ENCODE results near the gene OTUB1. TPM values are rescaled to one million over a fixed set of nuclear protein-coding genes. Genes with fewer than 3 reads are reported as not detected.

The OTUB1 gene
- total and polyA plus RNA-seq, 2 experiments from 2014 or later, result 48.3 to 123 TPM

DNA sequence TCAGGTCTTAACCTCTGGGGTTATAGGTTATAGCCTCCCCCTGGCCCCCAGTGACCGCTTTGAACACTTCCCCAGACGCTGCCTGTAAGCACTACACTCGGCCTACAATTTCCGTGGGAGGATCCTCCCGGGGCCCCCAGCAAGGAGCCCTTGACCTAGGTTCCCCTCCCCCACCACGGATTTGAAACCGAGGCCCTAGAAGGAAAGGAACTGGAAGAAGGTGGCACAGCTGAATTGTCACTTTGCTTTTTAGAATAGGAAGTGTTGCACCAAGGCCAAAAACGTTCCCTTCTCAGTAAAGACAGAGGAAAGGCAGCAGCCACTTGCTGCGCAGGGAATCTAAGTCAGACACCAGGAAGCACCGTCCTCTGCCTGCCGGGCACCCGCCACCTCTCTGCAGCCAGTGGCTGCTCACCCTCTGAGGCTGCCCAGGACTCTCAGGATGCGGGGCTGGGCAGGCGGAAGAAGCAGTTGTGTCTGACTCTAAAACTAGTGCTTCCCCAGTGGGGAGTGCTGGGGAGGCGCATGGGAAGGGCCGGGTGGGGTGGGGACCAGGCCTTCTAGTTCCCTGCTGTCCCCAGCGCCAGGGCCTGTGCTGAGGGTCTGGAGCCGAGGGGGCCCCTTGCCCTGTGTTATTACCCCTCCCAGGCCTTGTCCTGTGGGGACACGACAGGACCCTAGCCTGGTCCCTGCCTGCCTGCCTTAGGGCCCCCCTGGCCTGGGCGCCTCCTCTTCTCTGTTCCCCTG lies 41.6 kb downstream of the OTUB1 start:
- in situ Hi-C loops (cut with MboI), result no loop called here

DNA sequence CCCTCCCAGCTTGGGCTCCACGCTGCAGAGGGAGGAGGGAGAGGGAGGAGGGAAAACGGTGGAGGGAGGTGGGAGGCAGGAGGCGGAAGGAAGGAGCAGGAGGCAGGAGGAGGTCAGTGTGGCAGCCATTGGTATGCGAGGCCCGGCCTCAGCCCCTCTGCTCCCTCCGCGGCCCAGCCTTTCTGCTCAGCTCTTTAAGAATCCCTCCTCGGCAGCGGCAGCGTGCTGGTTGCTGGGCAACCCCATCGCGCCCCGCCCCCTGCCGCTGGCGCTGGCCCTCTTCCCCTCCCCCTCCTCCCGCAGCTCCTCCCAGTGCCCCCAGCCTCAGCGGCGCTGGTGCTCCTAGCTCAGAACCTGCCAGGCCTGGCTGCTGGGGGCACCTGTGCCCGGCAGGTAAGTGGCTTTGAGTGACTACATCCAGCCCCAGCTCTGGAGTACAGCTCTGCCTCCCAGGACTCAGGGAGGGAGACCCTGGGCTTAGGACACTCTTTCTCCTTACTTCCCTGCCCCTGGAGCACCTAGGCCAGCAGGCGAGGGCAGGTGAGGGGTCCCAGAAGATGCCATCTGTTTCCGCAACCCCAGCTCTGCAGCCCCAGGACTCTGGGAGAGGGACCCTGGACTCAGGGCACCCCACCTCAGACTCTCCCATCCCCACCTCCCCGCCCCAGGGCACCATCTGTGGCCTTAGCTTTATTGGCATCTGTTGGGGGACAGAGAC lies 42.3 kb downstream of the OTUB1 start:
- no peak overlapping the region for H3K4me3 ChIP-seq
- no peaks in the 10 kb centered on the region for H4K20me1 ChIP-seq (ENCODE audit: insufficient read depth)
- H3K27me3 ChIP-seq (replicated peaks; ENCODE audit: insufficient read depth), result no peaks in the 10 kb centered on the region; the same call in 1 of the 2 replicates
- H3K36me3 ChIP-seq (ENCODE audit: low read depth), result no peaks in the 10 kb centered on the region
- DNase-seq, result peak; percentile 17
- TF ChIP-seq EZH2 (IDR thresholded peaks at IDR 0.05; ENCODE audit: insufficient read depth, poor library complexity, severe bottlenecking), result no peak
- no peak for TF ChIP-seq EZH2phosphoT487 (IDR thresholded peaks at IDR 0.05; ENCODE audit: insufficient read depth, low read depth)
- H3F3A ChIP-seq (ENCODE audit: insufficient read depth), result no peaks in the 10 kb centered on the region
- in situ Hi-C loops (cut with MboI), result no loop called here
- H3K9me2 ChIP-seq (ENCODE audit: insufficient read depth), result no peaks in the 10 kb centered on the region
- no peak overlapping the region for H3K4me2 ChIP-seq (ENCODE audit: unreplicated experiment)
- H3K9ac ChIP-seq, result no peak overlapping the region
- no peak overlapping the region for H2AFZ ChIP-seq
- no peak overlapping the region for H3K27ac ChIP-seq
- 20 to 29% methylated on average over 10 to 20 of the region's 22 CpGs for WGBS, 2 experiments (ENCODE audit: low coverage in 1 of 2, low lambda C conversion rate in 2 of 2, missing lambda C conversion rate in 2 of 2)
- no peaks in the 10 kb centered on the region for H3K9me3 ChIP-seq (ENCODE audit: low read depth)
- H3K4me1 ChIP-seq (ENCODE audit: insufficient read depth), result no peaks in the 10 kb centered on the region
- no peaks in the 10 kb centered on the region for H3K79me2 ChIP-seq (ENCODE audit: insufficient read depth)

More for the DNA sequence above, 41.6 kb downstream of the OTUB1 start:
- Histone ChIP-seq H3K4me2 (ENCODE audit: unreplicated experiment) (no peak overlapping the region), H4K20me1 (ENCODE audit: insufficient read depth) (no peaks in the 10 kb centered on the region), H3K4me1 (ENCODE audit: insufficient read depth) (no peaks in the 10 kb centered on the region), H3K27me3 (replicated peaks; ENCODE audit: insufficient read depth) (no peaks in the 10 kb centered on the region; the same call in 1 of the 2 replicates), H3F3A (ENCODE audit: insufficient read depth) (no peaks in the 10 kb centered on the region), H3K9me3 (ENCODE audit: low read depth) (no peaks in the 10 kb centered on the region), H3K27ac (no peak overlapping the region), H3K36me3 (ENCODE audit: low read depth) (no peaks in the 10 kb centered on the region), H3K9ac (no peak overlapping the region), H3K9me2 (ENCODE audit: insufficient read depth) (no peaks in the 10 kb centered on the region), H2AFZ (no peak overlapping the region), H3K4me3 (no peak overlapping the region), H3K79me2 (ENCODE audit: insufficient read depth) (no peaks in the 10 kb centered on the region)
- DNase-seq, result no peak
- TF ChIP-seq EZH2 (IDR thresholded peaks at IDR 0.05; ENCODE audit: insufficient read depth, poor library complexity, severe bottlenecking) (no peak), EZH2phosphoT487 (IDR thresholded peaks at IDR 0.05; ENCODE audit: insufficient read depth, low read depth) (no peak)
- WGBS, 2 experiments (ENCODE audit: low coverage in 1 of 2, low lambda C conversion rate in 2 of 2, missing lambda C conversion rate in 2 of 2), result 62 to 65% methylated on average over 19 to 20 of the region's 20 CpGs

- no peaks in the 10 kb centered on the region for H3K36me3 ChIP-seq (ENCODE audit: low read depth)
- no peaks in the 10 kb centered on the region for H3K9me2 ChIP-seq (ENCODE audit: insufficient read depth)
- no peak overlapping the region for H3K4me2 ChIP-seq (ENCODE audit: unreplicated experiment)
- H3K27ac ChIP-seq, result no peak overlapping the region
- 31 to 61% methylated on average over 3 to 8 of the region's 8 CpGs for WGBS, 2 experiments (ENCODE audit: low coverage in 1 of 2, low lambda C conversion rate in 2 of 2, missing lambda C conversion rate in 2 of 2)
- no peak overlapping the region for H3K9ac ChIP-seq
- no peaks in the 10 kb centered on the region for H3K4me1 ChIP-seq (ENCODE audit: insufficient read depth)
- H3F3A ChIP-seq (ENCODE audit: insufficient read depth), result no peaks in the 10 kb centered on the region
- no peaks in the 10 kb centered on the region for H3K9me3 ChIP-seq (ENCODE audit: low read depth)
- peaks cover 11% of the 10 kb centered on the region for H3K27me3 ChIP-seq (replicated peaks; ENCODE audit: insufficient read depth)
- TF ChIP-seq EZH2 (IDR thresholded peaks at IDR 0.05; ENCODE audit: insufficient read depth, poor library complexity, severe bottlenecking), result no peak
- TF ChIP-seq EZH2phosphoT487 (IDR thresholded peaks at IDR 0.05; ENCODE audit: insufficient read depth, low read depth), result no peak
- no peaks in the 10 kb centered on the region for H4K20me1 ChIP-seq (ENCODE audit: insufficient read depth)
- no peaks in the 10 kb centered on the region for H3K79me2 ChIP-seq (ENCODE audit: insufficient read depth)
- no peak overlapping the region for H3K4me3 ChIP-seq
- no peak for DNase-seq
- H2AFZ ChIP-seq, result no peak overlapping the region
- in situ Hi-C loops (cut with MboI), result no loop called here
Measured at GRCh38 chr11:64029773-64030172, 43.5 kb downstream of the OTUB1 start.

GRCh38 chr11:64031001-64031400 lies 44.8 kb downstream of the OTUB1 start:
- in situ Hi-C loops (cut with MboI), result no loop called here

More at GRCh38 chr11:64031001-64031400, 44.8 kb downstream of the OTUB1 start:
- Histone ChIP-seq H3K4me2 (ENCODE audit: unreplicated experiment) (no peak overlapping the region), H2AFZ (no peak overlapping the region), H3F3A (ENCODE audit: insufficient read depth) (no peaks in the 10 kb centered on the region), H3K36me3 (ENCODE audit: low read depth) (no peaks in the 10 kb centered on the region), H3K79me2 (ENCODE audit: insufficient read depth) (no peaks in the 10 kb centered on the region), H3K9ac (no peak overlapping the region), H3K27me3 (replicated peaks; ENCODE audit: insufficient read depth) (peaks cover 16% of the 10 kb centered on the region), H3K9me3 (ENCODE audit: low read depth) (no peaks in the 10 kb centered on the region), H4K20me1 (ENCODE audit: insufficient read depth) (no peaks in the 10 kb centered on the region), H3K27ac (no peak overlapping the region), H3K4me1 (ENCODE audit: insufficient read depth) (no peaks in the 10 kb centered on the region), H3K9me2 (ENCODE audit: insufficient read depth) (no peaks in the 10 kb centered on the region), H3K4me3 (no peak overlapping the region)
- DNase-seq, result no peak
- no peak for TF ChIP-seq EZH2 (IDR thresholded peaks at IDR 0.05; ENCODE audit: insufficient read depth, poor library complexity, severe bottlenecking)
- TF ChIP-seq EZH2phosphoT487 (IDR thresholded peaks at IDR 0.05; ENCODE audit: insufficient read depth, low read depth), result no peak
- 73 to 79% methylated on average over 3 of the region's 3 CpGs for WGBS, 2 experiments (ENCODE audit: low coverage in 1 of 2, low lambda C conversion rate in 2 of 2, missing lambda C conversion rate in 2 of 2)
